ENCODE data around the gene CEMIP. TPM values are rescaled to one million over a fixed set of nuclear protein-coding genes. Genes with fewer than 3 reads are reported as not detected.

Gene CEMIP
- polyA plus RNA-seq, 1 of the 3 experiments (the other 2 are of a cell fraction): 27.8 TPM

DNA sequence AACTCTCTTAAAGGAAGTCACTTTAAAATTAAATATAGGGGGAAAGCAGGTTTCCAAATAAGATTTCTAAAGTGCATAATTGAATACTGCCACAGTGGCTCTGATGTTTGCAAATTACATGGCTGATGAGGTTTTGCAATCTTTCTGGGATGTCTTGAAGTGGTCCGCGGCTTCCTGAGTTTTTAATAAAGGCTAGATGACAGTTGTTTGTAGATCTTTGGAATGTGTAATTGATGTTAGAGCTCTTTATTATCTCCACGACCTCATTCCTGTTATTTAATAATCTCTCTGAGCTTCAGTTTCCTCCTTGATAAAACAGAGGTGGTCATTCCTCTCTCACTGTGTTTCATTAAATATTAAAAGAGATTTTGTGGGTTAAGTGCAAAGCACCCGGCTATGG, 27.0 kb upstream of the CEMIP start:
- TF ChIP-seq, protein P1, sequence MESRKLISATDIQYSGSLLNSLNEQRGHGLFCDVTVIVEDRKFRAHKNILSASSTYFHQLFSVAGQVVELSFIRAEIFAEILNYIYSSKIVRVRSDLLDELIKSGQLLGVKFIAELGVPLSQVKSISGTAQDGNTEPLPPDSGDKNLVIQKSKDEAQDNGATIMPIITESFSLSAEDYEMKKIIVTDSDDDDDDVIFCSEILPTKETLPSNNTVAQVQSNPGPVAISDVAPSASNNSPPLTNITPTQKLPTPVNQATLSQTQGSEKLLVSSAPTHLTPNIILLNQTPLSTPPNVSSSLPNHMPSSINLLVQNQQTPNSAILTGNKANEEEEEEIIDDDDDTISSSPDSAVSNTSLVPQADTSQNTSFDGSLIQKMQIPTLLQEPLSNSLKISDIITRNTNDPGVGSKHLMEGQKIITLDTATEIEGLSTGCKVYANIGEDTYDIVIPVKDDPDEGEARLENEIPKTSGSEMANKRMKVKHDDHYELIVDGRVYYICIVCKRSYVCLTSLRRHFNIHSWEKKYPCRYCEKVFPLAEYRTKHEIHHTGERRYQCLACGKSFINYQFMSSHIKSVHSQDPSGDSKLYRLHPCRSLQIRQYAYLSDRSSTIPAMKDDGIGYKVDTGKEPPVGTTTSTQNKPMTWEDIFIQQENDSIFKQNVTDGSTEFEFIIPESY (IDR thresholded peaks at IDR 0.05; ENCODE audit: borderline replicate concordance, low read depth): no peak
- TF ChIP-seq RAD21 (IDR thresholded peaks at IDR 0.05; ENCODE audit: low read length) (no peak), ELF1 (IDR thresholded peaks at IDR 0.05) (no peak), TEAD4 (IDR thresholded peaks at IDR 0.05; ENCODE audit: borderline replicate concordance, insufficient read depth) (no peak), MXI1 (IDR thresholded peaks at IDR 0.05; ENCODE audit: low read depth, low read length) (no peak), FOXJ3 (CRISPR knock-in tag; IDR thresholded peaks at IDR 0.05) (no peak), TAF1 (IDR thresholded peaks at IDR 0.05; ENCODE audit: borderline replicate concordance, low read depth, low read length) (no peak), FOXM1 (IDR thresholded peaks at IDR 0.05; ENCODE audit: low read depth) (no peak), POLR2AphosphoS5 (IDR thresholded peaks at IDR 0.05; ENCODE audit: low read depth, low read length) (no peak), EZH2phosphoT487 (IDR thresholded peaks at IDR 0.05; ENCODE audit: borderline replicate concordance, low read depth) (no peak), RCOR1 (IDR thresholded peaks at IDR 0.05; ENCODE audit: low read length) (no peak), RFX5 (IDR thresholded peaks at IDR 0.05; ENCODE audit: low read length) (no peak), EP300 (IDR thresholded peaks at IDR 0.05; ENCODE audit: borderline replicate concordance in 1 of 2, low read depth in 1 of 2, low read length in 1 of 2) (no peak), FOSL2 (IDR thresholded peaks at IDR 0.05; ENCODE audit: borderline replicate concordance, low read depth) (no peak), GATA2 (CRISPR knock-in tag; IDR thresholded peaks at IDR 0.05) (no peak), MEF2A (IDR thresholded peaks at IDR 0.05; ENCODE audit: borderline replicate concordance, low read depth) (no peak)
- TF ChIP-seq, protein P2, sequence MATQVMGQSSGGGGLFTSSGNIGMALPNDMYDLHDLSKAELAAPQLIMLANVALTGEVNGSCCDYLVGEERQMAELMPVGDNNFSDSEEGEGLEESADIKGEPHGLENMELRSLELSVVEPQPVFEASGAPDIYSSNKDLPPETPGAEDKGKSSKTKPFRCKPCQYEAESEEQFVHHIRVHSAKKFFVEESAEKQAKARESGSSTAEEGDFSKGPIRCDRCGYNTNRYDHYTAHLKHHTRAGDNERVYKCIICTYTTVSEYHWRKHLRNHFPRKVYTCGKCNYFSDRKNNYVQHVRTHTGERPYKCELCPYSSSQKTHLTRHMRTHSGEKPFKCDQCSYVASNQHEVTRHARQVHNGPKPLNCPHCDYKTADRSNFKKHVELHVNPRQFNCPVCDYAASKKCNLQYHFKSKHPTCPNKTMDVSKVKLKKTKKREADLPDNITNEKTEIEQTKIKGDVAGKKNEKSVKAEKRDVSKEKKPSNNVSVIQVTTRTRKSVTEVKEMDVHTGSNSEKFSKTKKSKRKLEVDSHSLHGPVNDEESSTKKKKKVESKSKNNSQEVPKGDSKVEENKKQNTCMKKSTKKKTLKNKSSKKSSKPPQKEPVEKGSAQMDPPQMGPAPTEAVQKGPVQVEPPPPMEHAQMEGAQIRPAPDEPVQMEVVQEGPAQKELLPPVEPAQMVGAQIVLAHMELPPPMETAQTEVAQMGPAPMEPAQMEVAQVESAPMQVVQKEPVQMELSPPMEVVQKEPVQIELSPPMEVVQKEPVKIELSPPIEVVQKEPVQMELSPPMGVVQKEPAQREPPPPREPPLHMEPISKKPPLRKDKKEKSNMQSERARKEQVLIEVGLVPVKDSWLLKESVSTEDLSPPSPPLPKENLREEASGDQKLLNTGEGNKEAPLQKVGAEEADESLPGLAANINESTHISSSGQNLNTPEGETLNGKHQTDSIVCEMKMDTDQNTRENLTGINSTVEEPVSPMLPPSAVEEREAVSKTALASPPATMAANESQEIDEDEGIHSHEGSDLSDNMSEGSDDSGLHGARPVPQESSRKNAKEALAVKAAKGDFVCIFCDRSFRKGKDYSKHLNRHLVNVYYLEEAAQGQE (IDR thresholded peaks at IDR 0.05; ENCODE audit: low read depth, low read length): no peak
- TF ChIP-seq, protein P3, sequence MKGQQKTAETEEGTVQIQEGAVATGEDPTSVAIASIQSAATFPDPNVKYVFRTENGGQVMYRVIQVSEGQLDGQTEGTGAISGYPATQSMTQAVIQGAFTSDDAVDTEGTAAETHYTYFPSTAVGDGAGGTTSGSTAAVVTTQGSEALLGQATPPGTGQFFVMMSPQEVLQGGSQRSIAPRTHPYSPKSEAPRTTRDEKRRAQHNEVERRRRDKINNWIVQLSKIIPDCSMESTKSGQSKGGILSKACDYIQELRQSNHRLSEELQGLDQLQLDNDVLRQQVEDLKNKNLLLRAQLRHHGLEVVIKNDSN (IDR thresholded peaks at IDR 0.05; ENCODE audit: borderline replicate concordance, low read depth): no peak
- TF ChIP-seq, protein P4, sequence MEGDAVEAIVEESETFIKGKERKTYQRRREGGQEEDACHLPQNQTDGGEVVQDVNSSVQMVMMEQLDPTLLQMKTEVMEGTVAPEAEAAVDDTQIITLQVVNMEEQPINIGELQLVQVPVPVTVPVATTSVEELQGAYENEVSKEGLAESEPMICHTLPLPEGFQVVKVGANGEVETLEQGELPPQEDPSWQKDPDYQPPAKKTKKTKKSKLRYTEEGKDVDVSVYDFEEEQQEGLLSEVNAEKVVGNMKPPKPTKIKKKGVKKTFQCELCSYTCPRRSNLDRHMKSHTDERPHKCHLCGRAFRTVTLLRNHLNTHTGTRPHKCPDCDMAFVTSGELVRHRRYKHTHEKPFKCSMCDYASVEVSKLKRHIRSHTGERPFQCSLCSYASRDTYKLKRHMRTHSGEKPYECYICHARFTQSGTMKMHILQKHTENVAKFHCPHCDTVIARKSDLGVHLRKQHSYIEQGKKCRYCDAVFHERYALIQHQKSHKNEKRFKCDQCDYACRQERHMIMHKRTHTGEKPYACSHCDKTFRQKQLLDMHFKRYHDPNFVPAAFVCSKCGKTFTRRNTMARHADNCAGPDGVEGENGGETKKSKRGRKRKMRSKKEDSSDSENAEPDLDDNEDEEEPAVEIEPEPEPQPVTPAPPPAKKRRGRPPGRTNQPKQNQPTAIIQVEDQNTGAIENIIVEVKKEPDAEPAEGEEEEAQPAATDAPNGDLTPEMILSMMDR (IDR thresholded peaks at IDR 0.05): no peak
- Histone ChIP-seq H3K4me1 (ENCODE audit: control insufficient read depth in 1 of 2, insufficient read depth in 2 of 2, low read depth in 1 of 2, low read length in 1 of 2) (peaks cover 0 to 2% of the 10 kb centered on the region in 2 experiments; a peak in 1 of 4 replicates), H3K9ac (no peak overlapping the region), H4K20me1 (ENCODE audit: insufficient read depth) (no peaks in the 10 kb centered on the region), H3K79me2 (ENCODE audit: insufficient read depth) (peaks cover 6% of the 10 kb centered on the region; the same call in 1 of the 2 replicates), H3K9me3 (no peaks in the 10 kb centered on the region), H2AFZ (ENCODE audit: low read depth) (no peak overlapping the region), H3F3A (replicated peaks; ENCODE audit: insufficient read depth) (no peaks in the 10 kb centered on the region), H3K27ac (ENCODE audit: low read depth in 2 of 2, low read length in 1 of 2) (no peak overlapping the region), H3K9me2 (no peaks in the 10 kb centered on the region), H3K4me3 (ENCODE audit: low read depth in 2 of 2, low read length in 1 of 2) (no peak overlapping the region), H3K27me3 (ENCODE audit: insufficient read depth) (no peaks in the 10 kb centered on the region), H3K36me3 (replicated peaks in 1 of 2; ENCODE audit: control insufficient read depth in 1 of 2, insufficient read depth in 2 of 2, low read length in 1 of 2) (peaks cover 13 to 38% of the 10 kb centered on the region in 2 experiments), H3K4me2 (no peak overlapping the region)
- 67% methylated on average over 4 of the region's 4 CpGs for WGBS (ENCODE audit: low lambda C conversion rate)
- POLR2A ChIA-PET: no interaction called here
- no peak for DNase-seq
- CTCF ChIA-PET: interaction anchor here (0.8 to 1.8 kb wide), 3 partner anchors 24 to 308 kb away, joined by 3 to 5 read pairs (median 4); partner anchors contain the start of gene CEMIP
